HT-29 (cell line): Measurements from ENCODE around the gene WFIKKN2. TPM values are rescaled to one million over a fixed set of nuclear protein-coding genes. Genes with fewer than 3 reads are reported as not detected.
"Not testable (repeated sequence)": the region's sequence is repeated elsewhere in the genome, so short reads cannot be mapped to it uniquely, and the experiment has no call there.

Source experiments
- DNase-seq: peaks from one replicate; pipeline ENCODE4 v3.0.0-alpha.2; 2015; ENCODE audit warnings: low spot score
- total RNA-seq: library from RNA; depleted of rRNA; stranded (reverse); fragments of >200 nt; shearing (Covaris generic); gene quantifications from 2 replicates; pipeline ENCODE4 v1.2.3, GENCODE V29; 2014; rRNA removed

WFIKKN2 gene
- total RNA-seq, result 0.05 TPM in 1 of 2 replicates, not detected in the other

- DNase-seq, result no peak
Observed at GRCh38 chr17:50835301-50836234, at the start of gene WFIKKN2. TSS of gene WFIKKN2 (plus strand) at chr17:50835586. CDS start at chr17:50835938, 352 bp downstream.

- DNase-seq, result no peak
Observed at GRCh38 chr17:50785946-50786570, 49.3 kb upstream of the WFIKKN2 start.

GRCh38 chr17:50787106-50787505, 48.3 kb upstream of the WFIKKN2 start:
- DNase-seq, result no peak

DNA sequence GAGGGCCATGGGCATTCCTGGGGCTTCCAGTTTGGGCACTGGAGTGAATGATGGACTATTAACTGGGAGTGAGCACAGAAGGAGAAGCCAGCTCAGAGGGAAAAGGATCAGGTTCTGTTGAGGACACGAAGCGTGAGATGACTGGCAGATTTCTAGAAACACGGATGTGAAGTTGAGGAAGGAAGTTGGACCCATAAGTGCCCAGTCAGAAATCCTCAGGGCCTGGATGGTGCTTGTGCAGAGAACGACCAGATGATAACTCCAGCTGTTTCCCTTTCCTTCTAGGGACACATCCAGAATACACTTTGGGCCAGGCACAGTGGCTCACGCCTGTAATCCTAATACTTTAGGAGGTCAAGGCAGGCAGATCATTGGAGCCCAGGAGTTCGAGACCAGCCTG, 44.8 kb upstream of the WFIKKN2 start:
- DNase-seq, result no peak

- DNase-seq, result no peak
Observed at GRCh38 chr17:50792132-50792531, 43.3 kb upstream of the WFIKKN2 start.

GRCh38 chr17:50793007-50793406, 42.4 kb upstream of the WFIKKN2 start:
- DNase-seq, result no peak

GRCh38 chr17:50794361-50794760, 41.0 kb upstream of the WFIKKN2 start:
- DNase-seq, result no peak

GRCh38 chr17:50797135-50797810, 38.1 kb upstream of the WFIKKN2 start:
- no peak for DNase-seq

DNA sequence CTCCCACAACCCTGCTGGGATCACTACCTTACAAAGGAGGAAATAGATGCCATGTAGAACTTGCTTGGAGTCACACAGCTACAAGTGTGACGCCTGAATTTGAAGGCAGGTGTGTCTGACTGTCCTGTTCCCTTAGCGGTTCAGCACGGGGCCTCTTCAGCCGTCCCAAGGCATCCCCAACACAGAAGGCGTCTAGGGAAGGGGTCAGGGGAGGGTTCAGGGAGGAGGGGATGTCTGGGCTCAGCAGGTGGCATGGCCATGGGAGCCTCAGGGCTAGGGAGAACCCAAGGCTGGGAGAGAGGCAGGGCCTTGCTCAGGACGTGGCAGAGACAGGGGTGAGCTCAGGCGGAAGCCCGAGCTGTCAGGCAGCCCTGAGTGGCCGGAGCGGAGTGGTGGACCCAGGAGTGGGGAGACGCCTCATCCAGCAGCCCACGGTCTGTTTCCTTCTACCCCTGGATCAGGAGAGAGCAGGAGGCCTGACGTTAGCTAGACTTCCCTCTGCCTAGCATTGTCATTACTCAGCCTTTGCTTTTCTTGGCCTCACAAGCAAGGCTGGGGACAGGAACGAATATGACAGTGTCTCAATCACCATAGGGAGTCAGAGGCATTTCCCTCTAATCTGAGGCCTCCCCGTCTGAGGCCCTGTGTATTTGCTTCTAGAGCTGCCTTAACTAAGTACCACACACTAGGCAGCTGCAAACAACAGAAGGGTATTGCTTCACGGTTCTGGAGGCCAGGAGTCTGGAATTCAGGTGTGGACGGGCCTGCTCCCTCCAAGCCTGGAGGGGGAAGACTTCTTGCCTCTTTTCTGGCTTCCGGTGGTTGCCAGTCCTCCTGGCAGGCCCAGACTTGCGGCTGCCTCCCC, 36.7 kb upstream of the WFIKKN2 start:
- no peak for DNase-seq

DNA sequence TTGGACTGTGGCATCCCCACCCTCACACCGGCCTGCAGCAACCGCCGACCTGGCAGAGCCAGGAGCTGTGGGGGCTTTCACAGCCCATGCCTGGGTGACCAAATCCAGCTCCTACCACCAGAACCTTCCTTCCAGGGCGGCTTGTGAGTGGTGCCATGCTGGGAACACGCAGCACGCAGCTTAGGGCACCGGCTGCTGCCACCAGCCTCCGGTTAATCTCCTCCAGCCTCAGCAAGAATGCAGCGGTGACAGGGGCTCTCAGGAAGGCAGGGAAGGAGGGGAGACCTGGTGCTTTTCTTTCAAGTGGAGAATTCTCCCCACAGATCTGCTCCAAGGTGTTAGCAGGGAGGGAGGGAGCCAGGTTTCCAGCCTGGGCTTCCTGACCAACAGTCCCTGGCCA, 35.8 kb upstream of the WFIKKN2 start:
- no peak for DNase-seq

DNA sequence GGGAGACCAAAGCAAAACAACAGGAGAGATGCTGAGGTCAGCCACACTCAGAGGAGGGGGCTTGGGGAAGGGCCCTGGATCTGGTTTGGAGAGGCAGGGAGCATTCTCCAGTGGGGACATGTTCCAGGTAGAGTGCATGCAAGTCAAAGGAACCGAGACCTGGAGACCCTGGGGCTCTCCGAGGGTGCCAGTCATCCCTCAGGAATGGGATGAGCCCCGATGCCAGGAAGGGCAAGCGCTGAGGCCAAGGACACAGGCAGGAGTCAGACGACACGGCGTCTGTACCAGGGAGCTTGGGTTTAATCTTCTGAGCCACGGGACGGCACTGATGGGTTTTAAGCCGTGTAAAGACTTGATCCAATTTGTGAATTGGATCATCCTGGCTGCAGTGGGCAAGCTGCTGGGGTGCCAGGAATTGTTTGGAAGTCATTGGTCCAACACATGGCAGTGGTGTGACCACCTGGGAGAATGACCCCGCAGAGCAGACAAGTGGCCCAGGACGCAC, 35.1 kb upstream of the WFIKKN2 start:
- no peak for DNase-seq

GRCh38 chr17:50802609-50803571, 32.5 kb upstream of the WFIKKN2 start:
- DNase-seq, result no peak

DNA sequence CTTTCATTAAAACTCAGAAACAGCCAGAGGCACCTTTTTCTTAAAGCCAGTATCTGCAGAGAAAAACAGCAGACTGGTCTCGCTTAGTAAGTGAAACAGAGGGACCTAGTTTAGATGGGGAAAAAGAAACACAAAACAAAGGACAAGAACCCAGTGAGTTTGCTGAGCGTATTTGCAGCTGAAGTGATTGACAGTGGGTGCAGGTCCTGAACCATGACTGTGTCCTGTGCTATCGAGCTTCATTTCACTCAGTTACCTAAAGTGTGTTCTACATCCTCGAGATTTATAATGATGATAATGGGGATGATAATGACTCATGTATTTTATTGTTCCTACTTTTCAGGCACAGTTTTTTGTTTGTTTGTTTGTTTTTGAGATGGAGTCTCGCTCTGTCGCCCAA, 31.7 kb upstream of the WFIKKN2 start:
- no peak for DNase-seq

GRCh38 chr17:50804749-50805475, 30.5 kb upstream of the WFIKKN2 start:
- not testable (repeated sequence) for DNase-seq

DNA sequence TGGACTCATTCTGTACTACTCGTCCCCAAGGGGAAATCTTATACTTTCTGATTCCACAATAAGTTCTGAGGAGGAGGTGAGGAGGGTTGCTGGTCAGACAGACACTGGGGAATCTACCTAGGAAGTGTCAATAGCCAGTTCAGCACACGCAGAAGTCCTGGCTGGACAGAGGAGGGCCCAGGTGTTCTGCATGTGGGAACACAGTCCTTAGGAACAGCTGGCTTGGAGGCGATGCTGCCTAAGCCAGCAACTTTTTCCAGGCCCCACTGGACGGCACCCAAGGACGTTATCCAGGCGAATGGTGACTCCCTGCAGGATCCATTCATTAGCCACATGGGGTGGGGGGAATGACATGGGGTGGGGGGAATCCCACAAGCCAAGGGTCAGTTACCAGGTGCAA, 29.9 kb upstream of the WFIKKN2 start:
- DNase-seq, result no peak

GRCh38 chr17:50806141-50806643, 29.2 kb upstream of the WFIKKN2 start:
- DNase-seq, result no peak

GRCh38 chr17:50807009-50807408, 28.4 kb upstream of the WFIKKN2 start:
- no peak for DNase-seq

- DNase-seq, result no peak
Observed at GRCh38 chr17:50807675-50808074, 27.7 kb upstream of the WFIKKN2 start.

GRCh38 chr17:50808413-50808812, 27.0 kb upstream of the WFIKKN2 start:
- no peak for DNase-seq
